VCaP (cell line): Measurements from ENCODE around the gene DSP.

Experiments used
- H3K27ac ChIP-seq: fragments of 450-650 bp; 2 replicates; pipeline ENCODE4 v1.5.1; 2017
- CTCF ChIP-seq: fragments of 450-650 bp; conservative IDR thresholded peaks from 2 replicates; pipeline ENCODE4 v1.5.1; 2017; ENCODE audit warnings: mild to moderate bottlenecking, moderate library complexity

DSP gene

GRCh38 chr6:7545316-7546019 lies 4.0 kb downstream of the DSP start:
- H3K27ac ChIP-seq = no peak overlapping the region
- no peak for TF ChIP-seq CTCF

DNA sequence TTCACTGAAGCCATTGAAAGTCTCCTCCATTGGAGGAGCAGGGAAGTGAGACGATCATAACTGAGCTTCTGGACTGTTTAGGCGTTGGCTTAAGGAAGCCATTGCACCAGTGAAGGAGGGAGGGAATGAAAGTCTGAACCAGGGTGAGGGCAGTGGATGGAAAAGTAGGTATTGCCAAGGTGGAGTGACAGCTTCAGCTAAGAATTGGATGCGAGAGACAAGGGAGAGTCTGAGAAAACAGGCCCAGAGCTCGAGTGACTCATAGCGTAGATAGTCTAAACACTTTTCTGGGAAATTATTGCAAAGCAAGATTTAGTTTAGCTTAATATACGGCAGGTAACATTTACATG lies 4.5 kb downstream of the DSP start:
- no peak overlapping the region for H3K27ac ChIP-seq
- TF ChIP-seq CTCF = no peak

GRCh38 chr6:7546383-7546782 lies 4.9 kb downstream of the DSP start:
- no peak for TF ChIP-seq CTCF
- no peak overlapping the region for H3K27ac ChIP-seq

- H3K27ac ChIP-seq = no peak overlapping the region
- no peak for TF ChIP-seq CTCF
Measured at GRCh38 chr6:7546896-7547295, 5.4 kb downstream of the DSP start.

DNA sequence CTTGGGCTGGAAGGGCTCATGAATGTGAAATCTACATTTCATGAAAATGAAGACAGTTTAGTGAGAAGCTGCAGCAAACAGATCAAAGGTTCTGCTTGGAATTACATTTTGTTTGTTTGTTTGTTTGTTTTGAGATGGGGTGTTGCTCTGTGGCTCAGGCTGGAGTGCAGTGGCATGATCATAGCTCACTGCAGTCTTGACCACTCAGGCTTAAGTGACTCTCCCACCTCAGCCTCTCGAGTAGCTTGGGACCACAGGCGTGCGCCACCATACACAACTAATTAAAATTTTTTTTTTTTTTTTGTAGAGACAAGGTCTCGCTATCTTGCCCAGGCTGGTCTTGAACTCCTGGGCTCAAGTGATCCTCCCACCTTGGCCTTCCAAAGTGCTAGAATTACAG lies 5.8 kb downstream of the DSP start:
- H3K27ac ChIP-seq = no peak overlapping the region
- no peak for TF ChIP-seq CTCF

GRCh38 chr6:7550433-7550801 lies 8.9 kb downstream of the DSP start:
- no peak for TF ChIP-seq CTCF
- H3K27ac ChIP-seq = no peak overlapping the region

DNA sequence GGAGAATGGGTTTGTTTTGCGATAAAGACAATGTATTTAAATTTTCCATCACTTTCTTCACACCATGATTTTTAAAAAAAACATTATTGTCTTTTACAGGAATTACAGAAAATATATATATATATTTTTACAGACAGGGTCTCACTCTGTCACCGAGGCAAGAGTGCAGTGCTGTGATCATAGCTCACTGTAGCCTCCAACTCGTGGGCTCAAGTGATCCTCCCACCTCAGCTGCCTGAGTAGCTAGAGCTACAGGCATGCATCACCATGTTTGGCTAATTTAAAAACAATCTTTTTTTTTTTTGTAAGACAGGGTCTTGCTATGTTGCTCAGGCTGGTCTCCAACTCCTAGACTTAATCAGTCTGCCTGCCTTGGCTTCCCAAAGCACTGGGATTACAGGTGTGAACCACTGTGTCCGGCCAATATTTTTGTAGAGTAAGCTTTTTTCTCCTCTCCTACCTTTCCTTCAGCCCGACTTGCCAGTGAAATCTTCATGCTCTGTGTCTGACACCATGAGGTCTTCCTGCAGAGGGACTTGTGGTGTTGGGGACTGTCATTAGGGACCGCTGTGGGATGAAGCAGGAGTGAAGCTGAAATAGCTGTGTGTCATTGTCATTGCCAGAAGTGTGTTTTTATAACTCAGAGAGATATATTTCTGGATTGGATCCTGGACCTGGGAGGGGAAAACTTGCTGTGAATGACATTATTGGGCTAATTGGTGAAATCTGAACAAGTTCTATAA lies 13.2 kb downstream of the DSP start:
- no peak overlapping the region for H3K27ac ChIP-seq
- no peak for TF ChIP-seq CTCF
